Measurements from ENCODE around the gene ZBTB14. TPM values are rescaled to one million over a fixed set of nuclear protein-coding genes. Genes with fewer than 3 reads are reported as not detected.
A peak's percentile ranks its signal among the peaks of the same experiment; 100 is the strongest.

ZBTB14 gene
- total RNA-seq, 2 donors from 2014 or later, result 6.1 to 8.4 TPM

DNA sequence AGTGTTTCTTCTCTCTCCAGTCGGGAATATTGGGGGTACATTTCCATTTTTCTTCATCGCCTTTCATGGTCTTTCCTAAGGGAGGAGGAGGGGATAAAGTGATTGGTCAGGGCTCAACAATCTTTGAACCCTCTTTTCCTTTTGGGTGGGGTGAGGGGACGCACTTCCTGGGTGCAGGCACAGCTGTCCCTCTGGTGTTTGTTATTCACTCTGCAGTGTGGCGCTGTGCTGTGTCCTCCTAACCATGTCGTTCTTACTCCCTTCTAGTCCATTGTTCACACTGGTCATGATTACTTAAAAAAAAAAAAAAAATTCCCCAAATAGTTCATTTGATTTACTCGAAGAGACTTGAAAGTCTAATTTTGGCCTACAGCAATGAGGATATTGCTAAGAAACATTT is 44.4 kb downstream of the ZBTB14 start:
- no peaks in the 10 kb centered on the region for H3K36me3 ChIP-seq
- no peaks in the 10 kb centered on the region for H3K4me1 ChIP-seq (ENCODE audit: control insufficient read depth in 1 of 2, low read depth in 2 of 2)
- no peak for DNase-seq (ENCODE audit: low spot score)
- H3K9me3 ChIP-seq, result no peaks in the 10 kb centered on the region
- no peak overlapping the region for H3K27ac ChIP-seq
- H3K4me3 ChIP-seq, result no peak overlapping the region
- TF ChIP-seq, protein P1, sequence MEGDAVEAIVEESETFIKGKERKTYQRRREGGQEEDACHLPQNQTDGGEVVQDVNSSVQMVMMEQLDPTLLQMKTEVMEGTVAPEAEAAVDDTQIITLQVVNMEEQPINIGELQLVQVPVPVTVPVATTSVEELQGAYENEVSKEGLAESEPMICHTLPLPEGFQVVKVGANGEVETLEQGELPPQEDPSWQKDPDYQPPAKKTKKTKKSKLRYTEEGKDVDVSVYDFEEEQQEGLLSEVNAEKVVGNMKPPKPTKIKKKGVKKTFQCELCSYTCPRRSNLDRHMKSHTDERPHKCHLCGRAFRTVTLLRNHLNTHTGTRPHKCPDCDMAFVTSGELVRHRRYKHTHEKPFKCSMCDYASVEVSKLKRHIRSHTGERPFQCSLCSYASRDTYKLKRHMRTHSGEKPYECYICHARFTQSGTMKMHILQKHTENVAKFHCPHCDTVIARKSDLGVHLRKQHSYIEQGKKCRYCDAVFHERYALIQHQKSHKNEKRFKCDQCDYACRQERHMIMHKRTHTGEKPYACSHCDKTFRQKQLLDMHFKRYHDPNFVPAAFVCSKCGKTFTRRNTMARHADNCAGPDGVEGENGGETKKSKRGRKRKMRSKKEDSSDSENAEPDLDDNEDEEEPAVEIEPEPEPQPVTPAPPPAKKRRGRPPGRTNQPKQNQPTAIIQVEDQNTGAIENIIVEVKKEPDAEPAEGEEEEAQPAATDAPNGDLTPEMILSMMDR (IDR thresholded peaks at IDR 0.05), result no peak
- H3K27me3 ChIP-seq (replicated peaks; ENCODE audit: insufficient read depth), result no peaks in the 10 kb centered on the region
- no peak for ATAC-seq (ENCODE audit: insufficient number of reproducible peaks, low FRiP score, low read depth)

DNA sequence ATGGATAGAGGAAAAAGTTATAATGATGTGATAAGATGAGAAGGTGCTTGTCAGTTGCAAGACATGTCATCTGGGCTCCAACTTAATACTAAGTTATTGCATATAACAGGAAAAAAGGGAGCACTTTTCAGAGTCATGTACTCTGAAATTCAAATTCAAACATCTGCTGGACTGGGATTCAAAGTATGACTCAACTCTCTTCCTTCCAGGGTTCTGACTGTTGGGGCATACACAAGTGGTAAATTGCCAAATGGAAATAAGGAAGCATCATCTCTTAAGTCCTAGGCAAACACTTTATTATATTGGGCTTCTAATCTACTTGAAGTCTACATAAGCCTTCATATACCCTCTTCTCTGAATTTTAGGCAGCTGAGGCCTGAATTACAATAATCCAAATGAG is 44.9 kb downstream of the ZBTB14 start:
- TF ChIP-seq, protein P1 (IDR thresholded peaks at IDR 0.05), result no peak
- ATAC-seq (ENCODE audit: insufficient number of reproducible peaks, low FRiP score, low read depth), result no peak
- no peaks in the 10 kb centered on the region for H3K9me3 ChIP-seq

DNA sequence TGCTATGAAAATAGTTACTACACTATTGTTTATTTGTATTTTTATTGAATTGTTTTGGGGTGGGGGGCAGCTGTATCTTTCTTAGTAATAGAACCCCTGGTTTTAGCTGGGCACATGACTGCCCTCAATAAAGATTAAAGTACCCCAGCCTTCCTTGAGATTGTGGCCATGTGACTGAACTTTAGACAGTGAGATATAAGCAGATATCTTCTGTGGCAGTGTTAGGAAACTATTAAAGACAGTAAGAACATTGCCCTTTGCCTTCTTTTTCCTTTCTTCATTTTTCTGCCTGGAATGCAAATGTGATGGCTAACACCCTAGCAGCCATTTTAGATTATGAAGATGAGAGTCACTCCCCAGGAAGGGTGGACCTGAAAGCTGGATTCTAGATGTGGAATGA is 50.6 kb downstream of the ZBTB14 start:
- DNase-seq (ENCODE audit: low spot score) (no peak), ATAC-seq (ENCODE audit: insufficient number of reproducible peaks, low FRiP score, low read depth) (no peak)
- TF ChIP-seq, protein P1 (IDR thresholded peaks at IDR 0.05), result no peak
- Histone ChIP-seq H3K9me3 (no peaks in the 10 kb centered on the region), H3K4me1 (ENCODE audit: control insufficient read depth in 1 of 2, low read depth in 2 of 2) (peaks cover 4 to 10% of the 10 kb centered on the region in 2 donors), H3K27me3 (replicated peaks; ENCODE audit: insufficient read depth) (no peaks in the 10 kb centered on the region), H3K27ac (no peak overlapping the region), H3K36me3 (peaks cover 19% of the 10 kb centered on the region), H3K4me3 (no peak overlapping the region)

More for the DNA sequence above, 44.9 kb downstream of the ZBTB14 start:
- Histone ChIP-seq H3K36me3 (no peaks in the 10 kb centered on the region), H3K27me3 (replicated peaks; ENCODE audit: insufficient read depth) (no peaks in the 10 kb centered on the region), H3K27ac (no peak overlapping the region), H3K4me3 (no peak overlapping the region), H3K4me1 (ENCODE audit: control insufficient read depth in 1 of 2, low read depth in 2 of 2) (no peaks in the 10 kb centered on the region)
- no peak for DNase-seq (ENCODE audit: low spot score)

DNA sequence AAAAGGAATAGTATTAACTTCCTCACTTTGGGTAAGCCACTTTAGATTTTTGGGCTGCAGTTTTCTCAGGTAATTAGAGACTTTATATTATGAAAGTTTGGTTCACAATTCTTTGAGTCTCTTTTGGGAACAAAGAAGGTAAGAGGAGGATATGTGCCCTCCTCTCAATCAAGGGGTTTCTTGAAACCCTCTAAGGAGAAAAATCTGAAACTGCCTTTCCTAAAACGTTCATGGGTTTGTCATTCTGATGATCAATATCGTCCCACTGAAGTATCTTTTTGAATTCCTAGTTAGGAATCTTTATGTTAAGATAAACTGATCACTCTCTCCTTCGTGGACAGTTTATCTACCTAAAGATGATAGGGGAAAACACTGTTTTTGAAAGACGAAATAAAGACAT is 56.1 kb downstream of the ZBTB14 start:
- Histone ChIP-seq H3K36me3 (peaks cover 19% of the 10 kb centered on the region), H3K4me1 (ENCODE audit: control insufficient read depth in 1 of 2, low read depth in 2 of 2) (peaks cover 15 to 31% of the 10 kb centered on the region in 2 donors), H3K27me3 (replicated peaks; ENCODE audit: insufficient read depth) (no peaks in the 10 kb centered on the region), H3K9me3 (no peaks in the 10 kb centered on the region), H3K27ac (no peak overlapping the region), H3K4me3 (peak overlapping the region; percentile 98)
- no peak for DNase-seq (ENCODE audit: low spot score)
- ATAC-seq (ENCODE audit: insufficient number of reproducible peaks, low FRiP score, low read depth), result no peak
- TF ChIP-seq, protein P1 (IDR thresholded peaks at IDR 0.05), result no peak

Other genes starting within 250 kb of the ZBTB14 start
- not detected for gene AKAIN1, start 98.5 kb downstream of the ZBTB14 start, total RNA-seq
- 10 to 100 TPM; 37.4 to 77.2 TPM for gene EPB41L3, start 248.3 kb upstream of the ZBTB14 start, total RNA-seq